ENCODE measurements around the gene CES2. TPM values are rescaled to one million over a fixed set of nuclear protein-coding genes. Genes with fewer than 3 reads are reported as not detected.
"Not testable (repeated sequence)": the region's sequence is repeated elsewhere in the genome, so short reads cannot be mapped to it uniquely, and the experiment has no call there.

CES2 gene
- total RNA-seq, 1 donor from 2014 or later = 151 TPM

GRCh38 chr16:66986559-66986958 is 51.2 kb downstream of the CES2 start:
- no peak for ATAC-seq

GRCh38 chr16:66988197-66988788 is 53.0 kb downstream of the CES2 start, which contains the start of gene CES4A:
Gene CES4A, plus strand, starts transcription at chr16:66988589. Its CDS starts 184 bp downstream, at chr16:66988773.
- ATAC-seq = peak; percentile 96

- ATAC-seq = no peak
These were observed 56.3 kb downstream of the CES2 start for GRCh38 chr16:66991545-66992077.

GRCh38 chr16:66993558-66993957 is 58.2 kb downstream of the CES2 start:
- ATAC-seq = not testable (repeated sequence)

Other genes with a start within 250 kb of the CES2 start
- 13.1 TPM for gene CMTM4, start 238.8 kb upstream of the CES2 start, total RNA-seq
- gene DYNC1LI2, start 183.9 kb upstream of the CES2 start, total RNA-seq = 69.4 TPM
- gene TERB1, start 133.9 kb upstream of the CES2 start, total RNA-seq = 0.08 TPM
- gene NAE1, start 104.5 kb upstream of the CES2 start, total RNA-seq = 41.2 TPM
- not detected for gene CA7, start 91.1 kb upstream of the CES2 start, total RNA-seq
- 9.6 TPM for gene PDP2, start 55.0 kb upstream of the CES2 start, total RNA-seq
- gene CDH16, start 16.6 kb upstream of the CES2 start, total RNA-seq = 5.0 TPM
- gene RRAD, start 10.0 kb upstream of the CES2 start, total RNA-seq = 59.1 TPM
- 125 TPM for gene CIAO2B, start 1.1 kb upstream of the CES2 start, total RNA-seq
- gene CES3, start 25.8 kb downstream of the CES2 start, total RNA-seq = 1.1 TPM
- 6.0 TPM for gene CES4A, start 53.1 kb downstream of the CES2 start, total RNA-seq
- gene CBFB, start 93.6 kb downstream of the CES2 start, total RNA-seq = 40.4 TPM
- 12.1 TPM for gene PHAF1, start 174.4 kb downstream of the CES2 start, total RNA-seq
- gene B3GNT9, start 215.5 kb downstream of the CES2 start, total RNA-seq = 3.7 TPM
- 18.0 TPM for gene TRADD, start 224.4 kb downstream of the CES2 start, total RNA-seq
- 5.5 TPM for gene FBXL8, start 224.4 kb downstream of the CES2 start, total RNA-seq
- gene HSF4, start 229.2 kb downstream of the CES2 start, total RNA-seq = 10.9 TPM
- 23.3 TPM for gene NOL3, start 235.0 kb downstream of the CES2 start, total RNA-seq
- 7.8 TPM for gene MATCAP1, start 248.4 kb downstream of the CES2 start, total RNA-seq